HepG2 (cell line): Measurements from ENCODE around the gene MEIS1. TPM values are rescaled to one million over a fixed set of nuclear protein-coding genes. Genes with fewer than 3 reads are reported as not detected.

ENCODE experiments used
- ATAC-seq: fragments of 200-7000 bp; cut with Tn5 transposase; 3 replicates; pipeline ENCODE4 v1.9.1; 2020; ENCODE audit warnings: mild to moderate bottlenecking, moderate library complexity
- BruUV-seq: library from RNA; stranded (reverse); fragments of 400-500 nt; replicated peaks from 2 replicates; lab custom pipeline; 2021; lab: Mats Ljungman, UMichigan
- CTCF ChIA-PET: fragments of 300-600 bp; formaldehyde crosslinking; extraction: SDS; loops from one replicate; lab custom pipeline; 2021; ENCODE audit warnings: low total read pairs, inconsistent platforms, low intra/inter-chr PET ratio; lab: Yijun Ruan, JAX
- POLR2A ChIA-PET: fragments of 350-600 bp; sonication (Branson Sonifier 250); formaldehyde crosslinking; loops from one replicate; lab custom pipeline; 2020; ENCODE audit warnings: antibody characterized with exemption, inconsistent platforms; lab: Yijun Ruan, JAX
- DNase-seq: peaks from one replicate; pipeline ENCODE4 v3.0.0-alpha.2; 2015; ENCODE audit warnings: low spot score
- FAIRE-seq: peaks from 3 replicates; lab custom pipeline; 2011; peaks lifted over from hg19 to GRCh38; lab: Jason Lieb, UNC
- H2AFZ ChIP-seq: one replicate; pipeline ENCODE4 v1.6.1; 2011; ENCODE audit warnings: low read length, inconsistent platforms
- H3K27ac ChIP-seq: fragments of 300-600 bp; 3 replicates; pipeline ENCODE4 v1.8.0; 2011; ENCODE audit warnings: mixed run types, mild to moderate bottlenecking, mixed read lengths, low read length, inconsistent platforms; ENCODE audit not compliant: insufficient read depth; ENCODE audit errors: extremely low read length
- H3K27me3 ChIP-seq, 2 experiments: fragments of 200-600 bp in 1 of 2; 2 replicates in 1 of 2; 3 replicates in 1 of 2; pipeline versions ENCODE4 v1.6.0 to v1.8.0; 2011; ENCODE audit warnings: low read length in 2 of 2, mild to moderate bottlenecking in 2 of 2, moderate library complexity in 2 of 2, inconsistent platforms in 1 of 2; ENCODE audit not compliant: insufficient read depth in 2 of 2, control insufficient read depth in 1 of 2
- H3K36me3 ChIP-seq, 2 experiments: fragments of 200-600 bp in 1 of 2; replicated peaks in 1 of 2; 2 replicates in 1 of 2; 3 replicates in 1 of 2; pipeline versions ENCODE4 v1.5.1 to v1.8.0; 2011; ENCODE audit warnings: low read length in 2 of 2, inconsistent platforms in 1 of 2; ENCODE audit not compliant: insufficient read depth in 2 of 2, control insufficient read depth in 1 of 2
- H3K4me1 ChIP-seq: 2 replicates; pipeline ENCODE4 v1.5.1; 2012; ENCODE audit warnings: low read length, inconsistent platforms; ENCODE audit not compliant: insufficient read depth
- H3K4me2 ChIP-seq: 2 replicates; pipeline ENCODE4 v1.6.0; 2011; ENCODE audit warnings: low read depth, low read length, inconsistent platforms
- H3K4me3 ChIP-seq, 3 experiments: fragments of 200-600 bp in 1 of 3; sonication (generic), shearing (Covaris generic) in 1 of 3; replicated peaks in 1 of 3; 2 replicates each; pipeline ENCODE4 v1.5.1; 2011 to 2016; ENCODE audit warnings: low read length in 3 of 3, inconsistent platforms in 2 of 3, low read depth in 2 of 3, mild to moderate bottlenecking in 2 of 3, control low read depth in 1 of 3, mixed read lengths in 1 of 3; ENCODE audit not compliant: insufficient read depth in 1 of 3
- H3K79me2 ChIP-seq: one replicate; pipeline ENCODE4 v1.6.1; 2011; ENCODE audit warnings: low read length, inconsistent platforms; ENCODE audit not compliant: insufficient read depth
- H3K9ac ChIP-seq: 2 replicates; pipeline ENCODE4 v1.6.0; 2011; ENCODE audit warnings: mild to moderate bottlenecking, low read depth, low read length, inconsistent platforms; ENCODE audit not compliant: insufficient read depth
- H3K9me3 ChIP-seq: 2 replicates; pipeline ENCODE4 v1.5.1; 2012; ENCODE audit warnings: mild to moderate bottlenecking, low read length
- H4K20me1 ChIP-seq: 2 replicates; pipeline ENCODE4 v1.6.0; 2011; ENCODE audit warnings: inconsistent platforms, mild to moderate bottlenecking, low read length, moderate library complexity; ENCODE audit not compliant: insufficient read depth
- MAFF ChIP-seq: IDR thresholded peaks from 2 replicates; pipeline ENCODE4 v1.6.1; 2011; ENCODE audit warnings: low read depth, low read length, improper control_type of control experiment
- NPAS2 ChIP-seq: sonication (generic); formaldehyde crosslinking; IDR thresholded peaks from 2 replicates; pipeline ENCODE4 v1.8.0; 2022; ENCODE audit warnings: mild to moderate bottlenecking, missing genetic modification reagents, borderline replicate concordance
- PTBP1 ChIP-seq: fragments of 200-400 bp; formaldehyde crosslinking; IDR thresholded peaks from 2 replicates; pipeline ENCODE4 v1.6.1; 2018; ENCODE audit warnings: low read length, low read depth; ENCODE audit not compliant: poor library complexity, severe bottlenecking
- ZNF7 ChIP-seq: IDR thresholded peaks from 2 replicates; pipeline ENCODE4 v1.6.1; 2016; ENCODE audit warnings: missing biosample characterization, missing genetic modification reagents
- ZNF878 ChIP-seq: sonication (generic); formaldehyde crosslinking; IDR thresholded peaks from 2 replicates; pipeline ENCODE4 v1.8.1; 2023; ENCODE audit warnings: mild to moderate bottlenecking, missing genetic modification reagents, moderate library complexity
- WGBS: methylation state at CpG from one replicate; pipeline ENCODE4 v1.1.6; 2017; ENCODE audit warnings: low lambda C conversion rate; 5-methylcytosine and 5-hydroxymethylcytosine counted together
- in situ Hi-C: cut with HindIII; loops from 2 replicates; pipeline ENCODE4 v1.10.0; 2017; ENCODE audit warnings: low pct_unique_long_range_greater_than_20kb; ENCODE audit not compliant: extremely low pct_ligation_motif_present
- intact Hi-C: fragments of 100-400 bp; cut with micrococcal nuclease; formaldehyde crosslinking; loops from one replicate; pipeline ENCODE4 v1.10.0; 2022; ENCODE audit not compliant: unreplicated experiment
- polyA plus RNA-seq, 8 experiments: library from polyadenylated mRNA; depleted of rRNA in 3 of 8; stranded (reverse) in 7 of 8; unstranded in 1 of 8; fragments of >200 nt; fragmentation: Illumina TruSeq in 4 of 8; extraction: Trizol in 4 of 8; gene quantifications; 2 replicates each; pipeline versions ENCODE4 v1.2.1 to v1.2.3, GENCODE V29; 2011 to 2016; ENCODE audit warnings: low read depth in 4 of 8, missing spikeins in 1 of 8, mixed read lengths in 1 of 8; ENCODE audit not compliant: insufficient read depth in 1 of 8
- total RNA-seq, 5 experiments: library from RNA; depleted of rRNA; stranded (reverse); fragments of >200 nt; fragmentation: Illumina TruSeq; extraction: Trizol; gene quantifications; 2 replicates each; pipeline ENCODE4 v1.2.3, GENCODE V29; 2016; ENCODE audit warnings: low read depth in 1 of 5
- TF ChIP-seq, protein P1 (sequence below): IDR thresholded peaks from 2 replicates; pipeline ENCODE4 v1.6.1; 2016; ENCODE audit warnings: missing compliant biosample characterization, missing genetic modification reagents, borderline replicate concordance
- TF ChIP-seq, protein P2 (sequence below): IDR thresholded peaks from 2 replicates; pipeline ENCODE4 v1.6.1; 2012; ENCODE audit warnings: low read length, improper control_type of control experiment
- TF ChIP-seq, protein P3 (sequence below): sonication (generic); formaldehyde crosslinking; IDR thresholded peaks from 2 replicates; pipeline ENCODE4 v1.5.0; 2020; ENCODE audit warnings: mild to moderate bottlenecking, missing genetic modification reagents, moderate library complexity
- TF ChIP-seq, protein P4 (sequence below): sonication (generic); formaldehyde crosslinking; IDR thresholded peaks from 2 replicates; pipeline ENCODE4 v1.4.0; 2020; ENCODE audit warnings: missing genetic modification reagents, mild to moderate bottlenecking, borderline replicate concordance

The MEIS1 gene
- total and polyA plus RNA-seq, 2 of the 13 experiments (the other 11 are each of a cell fraction or from before 2014, with no cell fraction given), result 3.8 to 6.0 TPM

DNA sequence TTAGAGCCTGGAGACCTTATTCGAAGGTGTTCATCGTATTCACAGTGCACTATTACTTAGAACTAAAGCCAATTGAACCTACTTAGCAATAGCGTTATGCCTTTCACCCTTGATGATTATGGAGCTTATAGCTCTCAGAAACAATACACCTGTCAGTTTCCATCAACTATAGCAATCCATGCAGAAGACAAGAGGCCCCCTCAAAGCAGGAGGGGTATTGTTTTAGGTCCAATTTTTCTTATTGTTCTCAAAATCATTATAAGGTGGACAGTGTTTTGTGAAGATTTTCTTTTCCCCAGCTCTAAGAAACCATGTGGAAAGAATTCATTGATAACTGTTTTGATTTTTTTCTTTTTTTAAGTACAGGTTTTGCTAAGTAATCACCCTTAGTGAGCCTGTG, 135.5 kb downstream of the MEIS1 start:
- H3K4me1 ChIP-seq, result peaks cover 7% of the 10 kb centered on the region; the same call in 1 of the 2 replicates
- H2AFZ ChIP-seq, result no peak overlapping the region
- CTCF ChIA-PET, result no interaction called here
- ATAC-seq, result no peak
- no peak overlapping the region for H3K27ac ChIP-seq
- intact Hi-C loops, result no loop called here
- BruUV-seq, result no TSS peak
- no peak overlapping the region for H3K9ac ChIP-seq
- no peak for DNase-seq
- in situ Hi-C loops, result loop anchor here (10.0 kb wide), 1 partner anchor 556 kb away; no protein-coding TSS in a partner anchor
- H3K36me3 ChIP-seq, result no peaks in the 10 kb centered on the region
- POLR2A ChIA-PET, result interaction anchor here (1.4 kb wide), 1 partner anchor 136 kb away, joined by 3 read pairs; no protein-coding TSS in a partner anchor
- WGBS, result 83% methylated on average over 3 of the region's 3 CpGs
- TF ChIP-seq NPAS2 (CRISPR knock-in tag) (no peak), MAFF (no peak), ZNF7 (CRISPR knock-in tag) (no peak), PTBP1 (no peak), ZNF878 (CRISPR knock-in tag) (no peak)
- TF ChIP-seq, protein P1, sequence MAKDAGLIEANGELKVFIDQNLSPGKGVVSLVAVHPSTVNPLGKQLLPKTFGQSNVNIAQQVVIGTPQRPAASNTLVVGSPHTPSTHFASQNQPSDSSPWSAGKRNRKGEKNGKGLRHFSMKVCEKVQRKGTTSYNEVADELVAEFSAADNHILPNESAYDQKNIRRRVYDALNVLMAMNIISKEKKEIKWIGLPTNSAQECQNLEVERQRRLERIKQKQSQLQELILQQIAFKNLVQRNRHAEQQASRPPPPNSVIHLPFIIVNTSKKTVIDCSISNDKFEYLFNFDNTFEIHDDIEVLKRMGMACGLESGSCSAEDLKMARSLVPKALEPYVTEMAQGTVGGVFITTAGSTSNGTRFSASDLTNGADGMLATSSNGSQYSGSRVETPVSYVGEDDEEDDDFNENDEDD, result no peak
- TF ChIP-seq, protein P2, sequence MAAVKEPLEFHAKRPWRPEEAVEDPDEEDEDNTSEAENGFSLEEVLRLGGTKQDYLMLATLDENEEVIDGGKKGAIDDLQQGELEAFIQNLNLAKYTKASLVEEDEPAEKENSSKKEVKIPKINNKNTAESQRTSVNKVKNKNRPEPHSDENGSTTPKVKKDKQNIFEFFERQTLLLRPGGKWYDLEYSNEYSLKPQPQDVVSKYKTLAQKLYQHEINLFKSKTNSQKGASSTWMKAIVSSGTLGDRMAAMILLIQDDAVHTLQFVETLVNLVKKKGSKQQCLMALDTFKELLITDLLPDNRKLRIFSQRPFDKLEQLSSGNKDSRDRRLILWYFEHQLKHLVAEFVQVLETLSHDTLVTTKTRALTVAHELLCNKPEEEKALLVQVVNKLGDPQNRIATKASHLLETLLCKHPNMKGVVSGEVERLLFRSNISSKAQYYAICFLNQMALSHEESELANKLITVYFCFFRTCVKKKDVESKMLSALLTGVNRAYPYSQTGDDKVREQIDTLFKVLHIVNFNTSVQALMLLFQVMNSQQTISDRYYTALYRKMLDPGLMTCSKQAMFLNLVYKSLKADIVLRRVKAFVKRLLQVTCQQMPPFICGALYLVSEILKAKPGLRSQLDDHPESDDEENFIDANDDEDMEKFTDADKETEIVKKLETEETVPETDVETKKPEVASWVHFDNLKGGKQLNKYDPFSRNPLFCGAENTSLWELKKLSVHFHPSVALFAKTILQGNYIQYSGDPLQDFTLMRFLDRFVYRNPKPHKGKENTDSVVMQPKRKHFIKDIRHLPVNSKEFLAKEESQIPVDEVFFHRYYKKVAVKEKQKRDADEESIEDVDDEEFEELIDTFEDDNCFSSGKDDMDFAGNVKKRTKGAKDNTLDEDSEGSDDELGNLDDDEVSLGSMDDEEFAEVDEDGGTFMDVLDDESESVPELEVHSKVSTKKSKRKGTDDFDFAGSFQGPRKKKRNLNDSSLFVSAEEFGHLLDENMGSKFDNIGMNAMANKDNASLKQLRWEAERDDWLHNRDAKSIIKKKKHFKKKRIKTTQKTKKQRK, result no peak
- TF ChIP-seq, protein P3, sequence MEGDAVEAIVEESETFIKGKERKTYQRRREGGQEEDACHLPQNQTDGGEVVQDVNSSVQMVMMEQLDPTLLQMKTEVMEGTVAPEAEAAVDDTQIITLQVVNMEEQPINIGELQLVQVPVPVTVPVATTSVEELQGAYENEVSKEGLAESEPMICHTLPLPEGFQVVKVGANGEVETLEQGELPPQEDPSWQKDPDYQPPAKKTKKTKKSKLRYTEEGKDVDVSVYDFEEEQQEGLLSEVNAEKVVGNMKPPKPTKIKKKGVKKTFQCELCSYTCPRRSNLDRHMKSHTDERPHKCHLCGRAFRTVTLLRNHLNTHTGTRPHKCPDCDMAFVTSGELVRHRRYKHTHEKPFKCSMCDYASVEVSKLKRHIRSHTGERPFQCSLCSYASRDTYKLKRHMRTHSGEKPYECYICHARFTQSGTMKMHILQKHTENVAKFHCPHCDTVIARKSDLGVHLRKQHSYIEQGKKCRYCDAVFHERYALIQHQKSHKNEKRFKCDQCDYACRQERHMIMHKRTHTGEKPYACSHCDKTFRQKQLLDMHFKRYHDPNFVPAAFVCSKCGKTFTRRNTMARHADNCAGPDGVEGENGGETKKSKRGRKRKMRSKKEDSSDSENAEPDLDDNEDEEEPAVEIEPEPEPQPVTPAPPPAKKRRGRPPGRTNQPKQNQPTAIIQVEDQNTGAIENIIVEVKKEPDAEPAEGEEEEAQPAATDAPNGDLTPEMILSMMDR (CRISPR knock-in tag), result no peak
- TF ChIP-seq, protein P4, sequence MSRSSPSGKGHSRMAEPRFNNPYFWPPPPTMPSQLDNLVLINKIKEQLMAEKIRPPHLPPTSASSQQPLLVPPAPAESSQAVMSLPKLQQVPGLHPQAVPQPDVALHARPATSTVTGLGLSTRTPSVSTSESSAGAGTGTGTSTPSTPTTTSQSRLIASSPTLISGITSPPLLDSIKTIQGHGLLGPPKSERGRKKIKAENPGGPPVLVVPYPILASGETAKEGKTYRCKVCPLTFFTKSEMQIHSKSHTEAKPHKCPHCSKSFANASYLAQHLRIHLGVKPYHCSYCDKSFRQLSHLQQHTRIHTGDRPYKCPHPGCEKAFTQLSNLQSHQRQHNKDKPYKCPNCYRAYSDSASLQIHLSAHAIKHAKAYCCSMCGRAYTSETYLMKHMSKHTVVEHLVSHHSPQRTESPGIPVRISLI (CRISPR knock-in tag), result no peak
- no peak overlapping the region for H3K4me2 ChIP-seq
- H4K20me1 ChIP-seq, result no peaks in the 10 kb centered on the region
- FAIRE-seq, result no peak
- no peaks in the 10 kb centered on the region for H3K79me2 ChIP-seq
- peaks cover 0 to 1% of the 10 kb centered on the region in 2 experiments; a peak in 2 of 5 replicates for H3K27me3 ChIP-seq
- H3K9me3 ChIP-seq, result no peaks in the 10 kb centered on the region
- H3K4me3 ChIP-seq, result no peak overlapping the region
